Stimulated activated CD8-positive, alpha-beta memory T cell treated with anti-CD3 and anti-CD28 coated beads, Interleukin-15, amount 100 ng/mL, for 1 hour (primary cell): ENCODE data around the gene STOML3.

ENCODE experiments used
- DNase-seq: peaks from one replicate; pipeline ENCODE4 v3.0.0-alpha.2; 2020; ENCODE audit warnings: low read depth

Gene STOML3

GRCh38 chr13:38981096-38981495 lies 9.5 kb downstream of the STOML3 start:
- no peak for DNase-seq

GRCh38 chr13:38980750-38981078 lies 9.9 kb downstream of the STOML3 start:
- no peak for DNase-seq

GRCh38 chr13:38979891-38980749 lies 10.5 kb downstream of the STOML3 start:
- no peak for DNase-seq

- no peak for DNase-seq
Measured at GRCh38 chr13:38970380-38971051, 20.1 kb downstream of the STOML3 start.

- DNase-seq = no peak
Measured at GRCh38 chr13:38969187-38969586, 21.4 kb downstream of the STOML3 start.

- no peak for DNase-seq
Measured at GRCh38 chr13:38967446-38967845, 23.2 kb downstream of the STOML3 start.

- no peak for DNase-seq
Measured at GRCh38 chr13:38965281-38965680, 25.4 kb downstream of the STOML3 start.

- DNase-seq = no peak
Measured at GRCh38 chr13:38960175-38960574, 30.5 kb downstream of the STOML3 start.

- no peak for DNase-seq
Measured at GRCh38 chr13:38957794-38958592, 32.6 kb downstream of the STOML3 start.

- DNase-seq = no peak
Measured at GRCh38 chr13:38954844-38955243, 35.8 kb downstream of the STOML3 start.

- DNase-seq = no peak
Measured at GRCh38 chr13:38954291-38954690, 36.3 kb downstream of the STOML3 start.

GRCh38 chr13:38952827-38953226 lies 37.8 kb downstream of the STOML3 start:
- no peak for DNase-seq

GRCh38 chr13:38951525-38952313 lies 38.9 kb downstream of the STOML3 start:
- no peak for DNase-seq

GRCh38 chr13:38950987-38951386 lies 39.6 kb downstream of the STOML3 start:
- no peak for DNase-seq

- DNase-seq = no peak
Measured at GRCh38 chr13:38947054-38947453, 43.6 kb downstream of the STOML3 start.

GRCh38 chr13:38944219-38944618 lies 46.4 kb downstream of the STOML3 start:
- no peak for DNase-seq

GRCh38 chr13:38943231-38943630 lies 47.4 kb downstream of the STOML3 start:
- no peak for DNase-seq

GRCh38 chr13:38941353-38941945 lies 49.2 kb downstream of the STOML3 start:
- DNase-seq = no peak

GRCh38 chr13:38933786-38934185 lies 56.8 kb downstream of the STOML3 start:
- DNase-seq = no peak

GRCh38 chr13:38922170-38922569 lies 68.5 kb downstream of the STOML3 start:
- DNase-seq = no peak

GRCh38 chr13:38921081-38921480 lies 69.5 kb downstream of the STOML3 start:
- DNase-seq = no peak
